A549 treated with ZK216348 at 1 μM for 4 hours (cell line): Measurements from ENCODE around the gene UGT3A2. TPM values are rescaled to one million over a fixed set of nuclear protein-coding genes. Genes with fewer than 3 reads are reported as not detected.

Experiments used
- total RNA-seq: library from RNA; stranded (reverse); fragments of 200-300 nt; extraction: Qiagen RNA extraction; gene quantifications from 5 replicates; pipeline ENCODE4 v1.2.3, GENCODE V29; 2022; ENCODE audit warnings: low read depth

The UGT3A2 gene
- not detected in 5 replicates for total RNA-seq

GRCh38 chr5:36066540-36067210 is at the start of gene UGT3A2:
Gene UGT3A2 (minus strand): TSS chr5:36066882. CDS start chr5:36066789, 93 bp downstream.

GRCh38 chr5:35990941-35991611 is 75.6 kb downstream of the UGT3A2 start, which contains the start of gene UGT3A1:
Gene UGT3A1 (minus strand): TSS chr5:35991390. CDS start chr5:35991240, 150 bp downstream.

Other genes starting within 250 kb of the UGT3A2 start
- gene IL7R, start 210.0 kb downstream of the UGT3A2 start, total RNA-seq = 0.19 to 0.55 TPM (median 0.35 TPM) in 5 replicates
- not detected in 5 replicates for gene CAPSL, start 128.3 kb downstream of the UGT3A2 start, total RNA-seq
- not detected in 5 replicates for gene UGT3A1, start 75.5 kb downstream of the UGT3A2 start, total RNA-seq
- gene LMBRD2, start 85.0 kb upstream of the UGT3A2 start, total RNA-seq = 0.52 to 3.4 TPM (median 1.4 TPM) in 5 replicates
- gene SKP2, start 85.2 kb upstream of the UGT3A2 start, total RNA-seq = 14.5 to 20.7 TPM (median 19.5 TPM) in 5 replicates
- 8.3 to 16.2 TPM (median 12.2 TPM) in 5 replicates for gene NADK2, start 175.0 kb upstream of the UGT3A2 start, total RNA-seq
- gene RANBP3L, start 235.0 kb upstream of the UGT3A2 start, total RNA-seq = 0.06 TPM in 1 of 5 replicates, not detected in the others